ENCODE results near the gene LPIN3. TPM values are rescaled to one million over a fixed set of nuclear protein-coding genes. Genes with fewer than 3 reads are reported as not detected.

The LPIN3 gene
- total RNA-seq, 2 donors from 2014 or later = 0.21 TPM; not detected in 1

DNA sequence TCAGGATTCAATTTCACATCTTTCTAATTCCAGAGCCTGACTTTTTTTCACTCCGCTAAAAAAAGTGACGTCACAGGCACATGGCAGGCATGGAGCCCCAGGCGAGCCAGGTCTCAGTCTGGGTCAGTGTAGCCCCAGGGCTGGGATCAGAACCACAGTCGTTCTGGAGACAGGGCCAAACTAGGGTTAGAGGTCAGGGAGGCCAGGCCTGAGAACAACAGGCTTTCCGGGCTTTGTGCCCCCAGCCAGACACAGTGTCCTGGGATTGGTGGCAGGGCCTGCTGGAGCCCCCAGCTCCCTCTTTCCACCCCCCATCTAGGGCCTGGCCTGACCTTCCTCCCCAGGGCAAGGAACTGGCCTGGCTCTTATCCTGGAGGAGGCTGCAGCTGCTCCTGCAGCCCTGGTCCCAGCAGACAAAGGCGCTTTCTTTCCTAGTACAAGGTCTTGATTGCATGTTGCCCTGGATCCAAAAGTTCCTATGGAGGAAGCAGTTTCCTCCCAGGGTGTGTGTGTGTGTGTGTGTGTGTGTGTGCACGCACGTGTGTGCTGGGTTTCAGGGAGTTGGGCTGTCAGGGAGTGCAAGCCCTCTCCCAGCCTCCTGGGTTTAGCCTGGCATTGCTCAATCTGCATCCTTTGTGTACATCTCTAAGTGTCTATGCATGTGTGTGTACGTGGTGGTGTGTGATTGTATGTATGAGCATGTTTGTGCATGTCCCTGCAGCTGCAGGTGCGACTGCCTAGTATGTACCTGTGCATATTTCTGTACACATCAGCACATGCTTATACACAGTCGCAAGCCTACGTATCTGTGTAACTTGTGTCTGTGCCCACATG lies 52.5 kb downstream of the LPIN3 start:
- Mint-ChIP-seq H3K27ac (no peak overlapping the region), H3K36me3 (no peaks in the 10 kb centered on the region), H3K4me3 (no peak overlapping the region), H3K27me3 (peaks cover 0 to 6% of the 10 kb centered on the region in 2 donors), H3K4me1 (ENCODE audit: low read depth in 2 of 2) (no peaks in the 10 kb centered on the region), H3K9me3 (no peaks in the 10 kb centered on the region)
- ATAC-seq = no peak
- DNase-seq (ENCODE audit: low spot score) = no peak

DNA sequence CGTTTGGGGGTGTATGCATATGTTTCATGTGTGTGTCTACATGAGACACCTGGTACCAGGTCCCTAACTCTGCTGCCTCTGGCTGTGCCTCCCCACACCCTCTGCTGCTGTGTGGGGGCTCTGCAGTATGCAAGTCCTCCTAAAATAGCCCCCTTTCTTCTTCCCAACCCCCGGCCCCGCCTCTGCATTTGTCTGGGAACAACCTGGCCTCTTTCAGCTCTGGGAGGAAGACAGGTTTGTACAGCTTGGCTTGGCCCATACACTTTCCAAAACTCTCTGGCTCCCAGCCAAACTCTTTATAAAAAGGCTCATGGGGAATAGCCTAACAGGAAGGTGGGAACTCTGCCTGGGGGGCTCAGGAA lies 53.1 kb downstream of the LPIN3 start:
- Mint-ChIP-seq H3K4me1 (ENCODE audit: low read depth in 2 of 2) (no peaks in the 10 kb centered on the region), H3K36me3 (no peaks in the 10 kb centered on the region), H3K27me3 (peaks cover 0 to 2% of the 10 kb centered on the region in 2 donors)

DNA sequence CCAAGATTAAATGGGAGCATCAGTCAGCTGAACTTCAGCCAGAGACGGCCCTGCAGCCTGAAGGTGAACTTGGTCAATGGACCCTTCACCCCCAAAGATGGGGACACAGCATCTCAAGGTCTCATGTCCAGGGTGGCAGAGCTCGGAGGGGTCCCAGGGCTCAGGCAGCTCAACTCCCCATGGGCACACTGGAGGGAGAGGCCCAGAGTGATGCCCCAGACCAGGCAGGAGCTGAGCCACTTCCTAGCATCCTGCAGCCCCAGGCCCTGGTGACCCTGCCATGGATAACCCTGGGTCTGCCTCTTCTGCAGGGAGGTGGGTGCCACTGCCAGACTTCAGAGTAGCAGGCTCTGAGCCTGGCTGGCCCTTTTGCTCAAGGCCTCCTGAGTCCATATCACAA lies 53.5 kb downstream of the LPIN3 start:
- H3K27me3 Mint-ChIP-seq = peaks cover 0 to 2% of the 10 kb centered on the region in 2 donors
- H3K4me1 Mint-ChIP-seq (ENCODE audit: low read depth in 2 of 2) = no peaks in the 10 kb centered on the region
- ATAC-seq = no peak
- H3K27ac Mint-ChIP-seq = no peak overlapping the region
- no peak for DNase-seq (ENCODE audit: low spot score)
- no peaks in the 10 kb centered on the region for H3K9me3 Mint-ChIP-seq
- H3K4me3 Mint-ChIP-seq = no peak overlapping the region
- H3K36me3 Mint-ChIP-seq = no peaks in the 10 kb centered on the region

More for the DNA sequence above, 53.1 kb downstream of the LPIN3 start:
- no peak for DNase-seq (ENCODE audit: low spot score)
- H3K9me3 Mint-ChIP-seq = no peaks in the 10 kb centered on the region
- H3K4me3 Mint-ChIP-seq = no peak overlapping the region
- H3K27ac Mint-ChIP-seq = no peak overlapping the region
- no peak for ATAC-seq

DNA sequence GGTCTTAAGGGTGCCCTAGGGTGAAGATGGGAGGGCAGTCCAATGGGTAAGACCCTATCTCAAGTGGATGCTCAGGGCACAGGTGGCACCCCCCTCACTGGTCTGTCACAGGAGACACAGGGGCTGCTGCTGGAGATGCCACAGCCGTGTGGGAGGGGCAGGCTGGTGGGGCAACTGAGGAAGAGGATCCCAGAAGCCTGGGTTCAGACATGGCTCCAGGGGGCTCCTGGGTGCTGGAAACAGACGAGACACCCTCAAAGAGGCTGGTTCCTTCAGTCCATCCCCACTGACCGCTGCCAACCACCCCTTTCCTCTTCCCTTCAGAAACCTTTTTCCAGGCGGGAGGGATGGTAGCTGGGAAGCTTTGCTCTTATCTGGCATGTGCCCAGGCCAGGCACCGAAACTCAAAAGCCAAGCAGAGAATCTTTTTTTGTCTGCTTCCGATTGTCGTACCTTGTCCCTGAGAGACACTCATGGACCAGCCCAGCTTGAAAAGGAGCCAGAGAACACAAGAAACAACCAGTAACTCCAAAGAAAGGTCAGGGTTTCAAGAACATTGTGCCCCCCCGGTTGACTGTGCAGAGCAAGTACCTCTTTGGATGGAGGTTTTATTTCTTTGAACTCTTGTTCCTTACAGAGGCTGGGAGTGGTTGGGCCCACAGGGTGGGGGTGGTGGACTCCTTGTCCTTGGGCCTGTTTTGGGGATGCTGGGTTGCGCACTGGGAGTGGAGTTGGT lies 54.5 kb downstream of the LPIN3 start:
- no peaks in the 10 kb centered on the region for H3K9me3 Mint-ChIP-seq
- no peaks in the 10 kb centered on the region for H3K4me1 Mint-ChIP-seq (ENCODE audit: low read depth in 2 of 2)
- no peaks in the 10 kb centered on the region for H3K36me3 Mint-ChIP-seq
- DNase-seq (ENCODE audit: low spot score) (no peak), ATAC-seq (no peak)
- H3K27ac Mint-ChIP-seq = no peak overlapping the region
- H3K27me3 Mint-ChIP-seq = peaks cover 0 to 2% of the 10 kb centered on the region in 2 donors
- H3K4me3 Mint-ChIP-seq = no peak overlapping the region

DNA sequence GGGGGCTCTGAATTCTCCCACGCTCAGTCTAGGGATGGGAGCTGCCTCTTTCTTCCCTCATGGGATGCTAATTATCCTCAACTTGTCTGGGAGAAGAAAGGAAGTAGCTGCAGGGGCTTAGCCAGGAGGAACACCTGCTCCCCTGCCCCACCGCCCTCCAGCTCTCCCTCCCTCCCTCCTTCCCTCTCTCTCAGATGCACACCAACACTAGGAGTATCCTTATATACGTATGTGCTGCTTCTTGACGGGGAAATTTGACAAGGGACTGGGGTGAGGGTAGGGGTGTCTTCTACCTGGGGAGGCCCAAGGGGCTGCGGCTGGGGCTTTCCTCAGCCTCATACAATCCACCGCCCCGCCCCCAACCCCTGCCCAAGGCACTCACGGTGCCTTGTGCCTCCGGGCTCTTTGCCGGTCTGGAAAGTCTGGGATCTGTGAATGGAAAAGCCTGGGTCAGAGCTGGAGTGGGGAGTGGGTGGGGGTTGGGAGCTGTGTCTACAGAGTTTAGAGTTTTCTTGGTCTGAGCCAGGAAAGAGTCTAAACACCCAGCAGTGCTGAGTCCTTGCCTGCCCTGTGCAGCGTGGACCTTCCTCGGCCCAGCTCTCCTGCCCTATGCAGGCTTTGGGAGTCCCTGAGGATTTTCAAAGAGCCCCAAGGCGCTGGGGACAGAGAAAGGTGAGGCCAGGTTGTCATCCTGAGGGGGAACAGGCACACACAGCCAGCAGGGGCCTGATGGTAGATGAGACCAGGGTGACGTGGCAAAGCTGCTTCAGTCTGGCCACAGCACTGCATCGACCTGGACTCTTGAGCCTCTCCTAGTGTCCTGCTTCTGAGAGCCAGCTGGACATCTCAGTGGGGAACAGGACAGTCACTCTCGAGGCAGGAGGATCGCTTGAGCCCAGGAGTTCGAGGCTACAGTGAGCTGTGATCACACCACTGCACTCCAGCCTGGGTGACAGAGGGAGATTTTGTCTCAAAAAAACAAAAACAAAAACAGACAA lies 55.3 kb downstream of the LPIN3 start:
- ATAC-seq (peak in 1 of 2 donors; percentile 21), DNase-seq (ENCODE audit: low spot score) (no peak)
- no peak overlapping the region for H3K4me3 Mint-ChIP-seq
- no peaks in the 10 kb centered on the region for H3K36me3 Mint-ChIP-seq
- H3K27me3 Mint-ChIP-seq = no peaks in the 10 kb centered on the region
- H3K27ac Mint-ChIP-seq = no peak overlapping the region
- no peaks in the 10 kb centered on the region for H3K4me1 Mint-ChIP-seq (ENCODE audit: low read depth in 2 of 2)
- no peaks in the 10 kb centered on the region for H3K9me3 Mint-ChIP-seq

DNA sequence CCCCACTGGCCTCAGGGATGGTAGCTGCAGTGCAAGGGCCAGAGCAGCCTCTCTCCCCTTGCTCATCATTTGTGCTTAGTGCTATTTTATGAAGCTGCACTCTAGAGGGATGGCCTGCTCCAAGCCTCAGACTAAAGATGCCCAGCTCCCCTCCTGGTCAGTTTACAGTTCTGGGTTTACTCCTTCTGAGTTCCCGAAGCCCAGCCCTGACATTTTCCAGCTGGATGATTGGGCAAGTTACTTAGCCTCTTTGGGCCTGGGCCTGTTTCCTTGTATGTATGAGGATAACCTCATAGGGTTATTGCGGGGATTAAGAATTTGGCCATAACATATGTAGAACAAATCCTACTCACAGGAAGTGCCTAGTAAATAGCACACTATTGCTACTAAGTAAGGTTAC lies 57.8 kb downstream of the LPIN3 start:
- no peak overlapping the region for H3K27ac Mint-ChIP-seq
- DNase-seq (ENCODE audit: low spot score) = no peak
- no peaks in the 10 kb centered on the region for H3K4me1 Mint-ChIP-seq (ENCODE audit: low read depth in 2 of 2)
- H3K36me3 Mint-ChIP-seq = no peaks in the 10 kb centered on the region
- no peak for ATAC-seq
- H3K4me3 Mint-ChIP-seq = no peak overlapping the region
- no peaks in the 10 kb centered on the region for H3K27me3 Mint-ChIP-seq
- no peaks in the 10 kb centered on the region for H3K9me3 Mint-ChIP-seq

DNA sequence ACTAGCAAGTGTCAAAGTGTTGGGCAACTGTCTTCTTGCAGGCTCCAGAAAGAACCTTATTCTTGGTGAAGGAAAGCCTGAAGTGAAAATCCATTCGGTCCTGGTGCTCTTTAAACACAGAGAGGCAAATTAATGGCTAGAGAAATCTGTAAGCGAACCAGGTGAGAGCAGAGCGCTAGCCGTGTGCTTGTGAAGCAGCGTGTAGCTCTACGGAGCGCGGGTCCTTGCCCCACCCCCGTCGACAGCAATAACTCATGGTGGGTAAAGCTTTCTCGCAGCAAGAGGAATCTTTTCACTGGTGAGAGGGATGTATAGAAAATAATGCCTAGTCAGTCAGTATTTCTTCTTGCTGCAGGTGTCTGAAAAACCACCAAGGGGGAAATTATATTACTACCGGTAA lies 63.0 kb downstream of the LPIN3 start:
- Mint-ChIP-seq H3K27me3 (no peaks in the 10 kb centered on the region), H3K9me3 (no peaks in the 10 kb centered on the region), H3K4me3 (no peak overlapping the region), H3K4me1 (ENCODE audit: low read depth in 2 of 2) (peaks cover 17 to 21% of the 10 kb centered on the region in 2 donors), H3K36me3 (peaks cover 4% of the 10 kb centered on the region), H3K27ac (no peak overlapping the region)
- DNase-seq (ENCODE audit: low spot score) (no peak), ATAC-seq (no peak)

DNA sequence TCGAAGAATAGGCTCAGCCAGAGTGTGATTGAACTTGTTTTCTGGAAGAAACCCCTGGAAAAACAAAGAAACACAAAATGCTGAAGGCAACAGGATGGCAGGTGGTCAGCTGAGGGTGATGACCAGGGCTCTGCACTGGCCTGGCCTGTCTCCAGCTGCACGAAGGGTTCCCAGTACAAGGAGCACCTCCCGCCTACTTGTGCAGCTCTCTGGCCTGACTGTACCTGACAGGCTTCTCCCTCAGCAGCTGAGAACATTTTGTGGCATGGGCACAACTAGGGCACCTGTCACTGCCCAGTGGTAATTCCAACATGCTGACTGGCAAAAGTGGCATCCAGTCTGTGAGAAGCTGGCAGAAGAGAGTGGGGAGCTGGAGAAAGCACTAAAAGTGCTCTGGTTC lies 64.8 kb downstream of the LPIN3 start:
- ATAC-seq (no peak), DNase-seq (ENCODE audit: low spot score) (no peak)
- Mint-ChIP-seq H3K4me3 (no peak overlapping the region), H3K9me3 (no peaks in the 10 kb centered on the region), H3K27ac (no peak overlapping the region), H3K27me3 (no peaks in the 10 kb centered on the region), H3K36me3 (peaks cover 4% of the 10 kb centered on the region), H3K4me1 (ENCODE audit: low read depth in 2 of 2) (peaks cover 21 to 30% of the 10 kb centered on the region in 2 donors)

DNA sequence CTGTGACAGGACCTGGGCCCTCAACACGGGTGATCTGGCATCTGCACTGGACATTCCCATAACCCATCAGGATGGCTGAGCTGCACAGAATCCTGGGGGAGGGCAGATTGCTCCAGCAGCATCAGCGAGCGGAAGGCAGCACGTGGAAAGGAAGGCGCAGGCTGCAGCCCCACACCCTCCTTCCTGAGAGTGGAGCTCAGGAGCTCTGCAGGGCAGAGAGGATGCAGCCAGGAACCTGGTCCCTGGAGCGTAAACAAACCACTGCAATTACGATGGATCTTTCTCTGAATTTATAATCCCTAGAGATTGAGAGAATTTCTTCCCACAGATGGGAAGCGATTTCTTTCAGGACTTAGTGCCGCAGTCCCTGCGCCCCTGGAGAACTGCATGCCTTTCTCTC lies 65.7 kb downstream of the LPIN3 start:
- ATAC-seq (no peak), DNase-seq (ENCODE audit: low spot score) (no peak)
- Mint-ChIP-seq H3K9me3 (no peaks in the 10 kb centered on the region), H3K36me3 (peaks cover 4% of the 10 kb centered on the region), H3K4me1 (ENCODE audit: low read depth in 2 of 2) (peaks cover 21 to 30% of the 10 kb centered on the region in 2 donors), H3K27ac (no peak overlapping the region), H3K27me3 (no peaks in the 10 kb centered on the region), H3K4me3 (no peak overlapping the region)

DNA sequence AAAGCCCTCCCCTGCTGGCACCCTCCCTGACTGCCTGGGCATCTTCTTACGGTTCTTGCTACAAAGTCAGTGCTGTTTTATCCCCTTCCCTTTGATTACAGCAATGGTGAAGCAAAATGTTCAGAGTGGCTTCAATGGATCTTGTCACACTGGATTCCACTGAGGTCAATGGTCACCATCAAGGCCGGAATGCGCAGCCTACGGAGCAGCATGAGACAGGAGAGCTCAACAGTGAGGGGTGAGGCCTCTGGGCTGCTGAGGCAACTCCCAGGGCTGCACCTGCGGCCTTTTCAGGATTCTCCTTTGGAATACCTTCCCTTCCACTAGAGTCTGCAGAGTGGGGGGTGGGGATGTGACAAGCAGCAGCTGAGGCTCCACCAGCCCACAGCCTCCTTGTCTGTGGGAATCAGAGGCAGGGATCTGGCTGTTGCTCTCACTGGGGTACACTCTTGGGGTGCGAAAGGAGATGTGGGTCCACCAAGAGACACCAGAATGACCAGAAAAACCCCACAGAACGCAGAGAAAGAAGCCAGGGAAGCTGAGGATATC lies 66.3 kb downstream of the LPIN3 start:
- H3K36me3 Mint-ChIP-seq = peaks cover 4% of the 10 kb centered on the region
- DNase-seq (ENCODE audit: low spot score) = no peak
- H3K9me3 Mint-ChIP-seq = no peaks in the 10 kb centered on the region
- no peak overlapping the region for H3K4me3 Mint-ChIP-seq
- H3K27me3 Mint-ChIP-seq = no peaks in the 10 kb centered on the region
- no peak for ATAC-seq
- peaks cover 21 to 30% of the 10 kb centered on the region in 2 donors for H3K4me1 Mint-ChIP-seq (ENCODE audit: low read depth in 2 of 2)
- no peak overlapping the region for H3K27ac Mint-ChIP-seq

DNA sequence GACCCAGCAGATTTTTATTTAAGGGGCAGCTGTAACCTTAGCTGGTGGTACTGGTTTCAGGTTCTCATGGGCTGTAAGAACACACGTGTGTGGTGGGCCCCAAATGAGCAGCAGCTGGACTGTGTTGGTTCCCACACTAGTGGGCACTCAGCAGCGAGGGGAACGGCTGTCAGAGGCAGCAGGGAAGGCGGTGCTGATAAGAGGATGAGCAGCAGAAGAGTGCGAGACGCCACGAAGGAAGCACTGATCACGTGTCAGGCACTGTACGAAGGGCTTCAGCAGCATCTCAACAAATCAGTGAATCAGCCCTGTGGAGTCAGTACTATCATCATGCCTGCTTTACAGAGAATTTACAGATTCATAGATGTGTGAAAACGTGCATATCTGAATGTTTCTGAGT lies 67.0 kb downstream of the LPIN3 start:
- DNase-seq (ENCODE audit: low spot score) = no peak
- Mint-ChIP-seq H3K27me3 (no peaks in the 10 kb centered on the region), H3K4me1 (ENCODE audit: low read depth in 2 of 2) (peaks cover 21 to 30% of the 10 kb centered on the region in 2 donors), H3K4me3 (peak overlapping the region; percentile 39), H3K27ac (no peak overlapping the region), H3K9me3 (no peaks in the 10 kb centered on the region), H3K36me3 (peaks cover 9% of the 10 kb centered on the region)
- peak; percentile 74 to 79 for ATAC-seq

DNA sequence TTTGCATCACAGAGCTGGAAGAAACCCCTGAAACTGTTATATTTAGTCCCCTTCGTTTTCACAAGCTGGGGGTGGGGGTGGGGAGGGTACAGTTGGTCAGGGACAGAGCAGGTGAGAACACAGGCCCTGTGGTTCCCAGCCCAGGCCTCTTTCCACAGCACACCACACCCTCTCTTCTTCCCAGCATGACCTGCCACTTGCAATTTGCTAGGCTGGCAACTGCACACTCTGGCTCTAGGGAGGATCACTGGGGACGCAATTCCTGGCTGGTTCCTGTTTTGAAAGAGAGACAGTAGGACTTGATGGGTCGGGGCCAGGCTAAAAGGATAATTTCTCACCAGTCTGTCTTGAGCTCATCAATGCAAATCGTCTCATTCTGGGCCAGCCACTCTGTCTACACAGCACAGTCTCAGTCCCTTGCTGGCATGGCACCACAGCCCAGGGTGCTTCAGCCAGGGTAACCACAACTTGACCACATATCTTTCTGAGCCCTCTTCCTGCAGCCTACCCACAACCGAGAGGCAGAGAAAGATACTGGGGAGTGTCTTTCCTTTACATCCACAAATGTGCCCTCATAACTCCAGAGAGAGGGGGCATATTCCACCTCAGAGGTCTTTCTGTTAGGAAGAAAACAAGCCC lies 67.7 kb downstream of the LPIN3 start:
- Mint-ChIP-seq H3K27ac (no peak overlapping the region), H3K4me3 (peak overlapping the region; percentile 63), H3K4me1 (ENCODE audit: low read depth in 2 of 2) (peaks cover 21 to 30% of the 10 kb centered on the region in 2 donors), H3K36me3 (peaks cover 10% of the 10 kb centered on the region), H3K9me3 (no peaks in the 10 kb centered on the region), H3K27me3 (no peaks in the 10 kb centered on the region)
- no peak for DNase-seq (ENCODE audit: low spot score)
- ATAC-seq = peak; percentile 86 to 88

DNA sequence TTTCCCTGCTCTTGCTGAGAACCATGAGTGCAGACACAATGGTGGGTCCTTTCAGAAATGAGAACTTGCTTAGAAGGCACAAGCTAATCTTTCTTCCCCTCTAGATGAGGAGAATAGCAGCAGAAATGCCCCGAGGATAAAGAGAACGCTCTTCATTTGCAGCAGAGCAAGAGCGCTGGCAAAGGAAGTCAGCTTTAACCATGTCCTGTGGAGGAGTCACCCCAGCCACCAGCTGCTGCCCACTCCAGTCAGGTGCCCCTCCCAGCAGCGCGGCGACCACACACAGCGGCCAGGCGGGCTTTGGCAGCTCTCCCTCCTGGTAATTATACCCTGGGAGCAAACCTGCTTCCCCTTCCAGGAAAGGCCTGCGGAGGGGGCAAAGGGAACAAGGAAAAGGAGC lies 68.4 kb downstream of the LPIN3 start:
- ATAC-seq = no peak

More for the DNA sequence above, 68.4 kb downstream of the LPIN3 start:
- H3K27me3 Mint-ChIP-seq = no peaks in the 10 kb centered on the region
- DNase-seq (ENCODE audit: low spot score) = no peak
- H3K4me1 Mint-ChIP-seq (ENCODE audit: low read depth in 2 of 2) = peaks cover 21 to 30% of the 10 kb centered on the region in 2 donors
- peak overlapping the region; percentile 63 for H3K4me3 Mint-ChIP-seq
- H3K36me3 Mint-ChIP-seq = peaks cover 15% of the 10 kb centered on the region
- H3K9me3 Mint-ChIP-seq = no peaks in the 10 kb centered on the region
- H3K27ac Mint-ChIP-seq = no peak overlapping the region

Data from natural killer cell treated with Interleukin-12 subunit alpha and Interleukin-12 subunit beta and Interleukin-15 and Interleukin-18, amount 100 ng/mL, for 72 hours (primary cell).